GM12875 (cell line): ENCODE results near the gene FAM83C.
A peak's percentile ranks its signal among the peaks of the same experiment; 100 is the strongest.

ENCODE experiments used
- H3K4me3 ChIP-seq: one replicate; pipeline ENCODE4 v1.5.1; 2011; ENCODE audit warnings: low read depth, low read length, control low read depth
- CTCF ChIP-seq: IDR thresholded peaks from 2 replicates; pipeline ENCODE4 v1.5.1; 2011; ENCODE audit warnings: low read depth, mild to moderate bottlenecking, control low read depth, inconsistent platforms, low read length, moderate library complexity, borderline replicate concordance; ENCODE audit not compliant: insufficient read depth

FAM83C gene

GRCh38 chr20:35280523-35280922, 11.7 kb downstream of the FAM83C start:
- TF ChIP-seq CTCF, result no peak
- H3K4me3 ChIP-seq, result no peak overlapping the region

GRCh38 chr20:35279533-35280174, 12.6 kb downstream of the FAM83C start:
- H3K4me3 ChIP-seq, result no peak overlapping the region
- no peak for TF ChIP-seq CTCF

- TF ChIP-seq CTCF, result no peak
These were observed 13.2 kb downstream of the FAM83C start for GRCh38 chr20:35279040-35279439.

GRCh38 chr20:35277531-35278395, 14.5 kb downstream of the FAM83C start, which contains the start of gene MMP24OS:
Gene MMP24OS (minus strand): TSS chr20:35278122. CDS start chr20:35277929, 193 bp downstream.
- H3K4me3 ChIP-seq, result peak within 1 kb of the TSS; percentile 74
- TF ChIP-seq CTCF, result peak; percentile 46

More at GRCh38 chr20:35279040-35279439, 13.2 kb downstream of the FAM83C start:
- H3K4me3 ChIP-seq, result no peak overlapping the region

- TF ChIP-seq CTCF, result no peak
- peak overlapping the region; percentile 74 for H3K4me3 ChIP-seq
These were observed 15.1 kb downstream of the FAM83C start for GRCh38 chr20:35277127-35277526.

- no peak for TF ChIP-seq CTCF
- H3K4me3 ChIP-seq, result peak overlapping the region; percentile 18
These were observed 15.8 kb downstream of the FAM83C start for GRCh38 chr20:35276408-35276807.

GRCh38 chr20:35275741-35276251, 16.4 kb downstream of the FAM83C start:
- H3K4me3 ChIP-seq, result no peak overlapping the region
- TF ChIP-seq CTCF, result no peak
